GM18873 (cell line): ENCODE results near the gene LDLRAP1.
"Not testable (repeated sequence)": the region's sequence is repeated elsewhere in the genome, so short reads cannot be mapped to it uniquely, and the experiment has no call there.

ENCODE experiments used
- ATAC-seq: cut with Tn5 transposase; IDR thresholded peaks from one replicate; pipeline ENCODE4 v1.9.1; 2021; ENCODE audit warnings: mild to moderate bottlenecking, moderate library complexity, moderate number of reproducible peaks; ENCODE audit not compliant: unreplicated experiment, low FRiP score

LDLRAP1 gene

DNA sequence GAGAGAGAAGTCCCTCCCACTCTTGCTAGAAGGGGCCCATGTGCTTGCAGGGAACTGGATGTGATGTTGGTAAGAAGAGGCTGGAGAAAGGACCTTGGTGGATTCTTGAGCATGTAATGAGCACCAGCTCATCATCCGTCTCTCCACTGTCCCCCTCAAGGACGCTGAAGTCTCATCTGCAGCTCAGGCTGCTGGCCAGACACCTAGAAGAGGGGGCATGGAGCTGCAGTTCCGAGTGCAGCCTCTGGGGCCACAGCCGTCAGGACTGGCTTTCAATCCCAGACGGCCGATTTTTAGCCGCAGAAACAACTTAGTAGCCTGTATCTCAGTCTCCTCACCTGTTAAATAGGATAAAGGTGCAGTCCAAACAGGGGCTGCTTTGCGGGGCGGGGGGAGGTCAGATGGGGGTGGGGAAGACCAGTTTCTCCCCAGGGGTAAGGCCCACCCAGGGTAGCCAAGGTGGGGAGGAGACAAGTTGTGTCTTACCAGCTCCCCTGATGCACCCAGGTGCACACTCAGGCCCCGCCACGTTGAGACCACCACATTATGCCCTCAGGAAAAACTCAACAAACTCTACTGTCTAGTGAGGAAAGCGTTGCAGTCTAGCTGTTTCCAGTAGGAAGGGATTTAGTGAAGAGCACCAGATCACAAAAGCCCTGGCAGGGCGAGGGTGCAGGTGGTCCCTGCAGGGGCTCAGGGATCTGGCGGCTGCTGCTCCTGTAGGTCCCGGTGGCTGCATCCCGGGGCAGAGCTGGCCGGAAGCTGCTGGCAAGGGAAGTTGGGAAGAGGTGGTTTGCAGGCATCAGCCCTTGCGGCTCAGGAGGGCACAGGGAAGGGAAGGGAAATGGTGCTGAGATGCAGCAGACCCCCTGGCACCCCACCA, 29.5 kb downstream of the LDLRAP1 start:
- ATAC-seq = no peak

DNA sequence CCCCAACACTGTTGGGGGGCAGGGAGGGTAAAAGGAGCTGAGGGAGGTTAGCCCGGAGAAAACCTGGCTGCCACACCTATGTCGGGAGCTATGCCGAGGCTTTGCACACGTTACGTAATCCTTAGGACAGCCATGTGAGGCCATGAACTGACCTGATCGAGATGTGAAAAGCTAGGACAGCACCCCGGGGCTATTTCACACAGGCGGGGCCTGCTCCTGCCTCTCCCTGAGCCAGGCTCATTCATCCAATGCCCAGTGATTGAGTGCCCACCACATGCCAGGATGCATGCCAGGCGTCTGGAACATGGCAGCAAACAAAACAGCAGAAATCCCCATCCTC, 30.2 kb downstream of the LDLRAP1 start:
- no peak for ATAC-seq

DNA sequence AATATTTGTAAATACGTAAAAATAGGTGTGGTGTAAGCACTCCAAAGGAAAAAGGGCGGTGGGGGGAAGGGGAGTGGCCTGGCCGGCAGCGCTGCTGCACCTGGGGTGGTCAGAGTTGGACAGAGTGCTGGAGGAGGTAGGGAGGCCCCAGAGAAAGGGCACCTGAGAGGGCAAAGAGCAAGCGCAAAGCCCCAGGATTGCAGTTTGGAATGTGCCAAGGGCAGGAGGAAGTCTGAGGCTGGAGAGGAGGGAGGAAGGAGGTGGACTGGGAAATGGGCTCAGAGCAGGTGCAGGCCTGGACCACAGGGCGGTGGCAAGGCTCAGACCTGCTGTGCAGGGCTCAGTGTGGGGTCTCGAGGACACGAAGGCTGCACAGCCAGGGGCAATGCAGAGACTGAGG, 30.6 kb downstream of the LDLRAP1 start:
- ATAC-seq = no peak

DNA sequence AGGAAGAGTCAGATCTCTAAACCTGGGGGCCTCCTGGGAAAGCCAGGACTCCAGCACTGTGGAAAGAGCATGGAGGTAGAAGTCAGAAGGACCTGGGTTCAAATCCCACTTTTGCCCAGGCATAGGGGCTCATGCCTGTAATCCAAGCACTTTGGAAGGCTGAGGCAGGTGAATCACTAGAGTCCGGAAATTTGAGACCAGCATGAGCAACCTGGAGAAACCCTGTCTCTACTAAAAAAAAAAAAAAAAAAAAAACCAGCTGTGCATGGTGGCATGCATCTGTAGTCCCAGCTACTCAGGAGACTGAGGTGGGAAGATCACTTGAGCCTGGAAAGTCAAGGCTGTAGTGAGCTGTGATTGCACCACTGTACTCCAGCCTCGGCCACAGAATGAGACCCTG, 31.8 kb downstream of the LDLRAP1 start:
- ATAC-seq = no peak

DNA sequence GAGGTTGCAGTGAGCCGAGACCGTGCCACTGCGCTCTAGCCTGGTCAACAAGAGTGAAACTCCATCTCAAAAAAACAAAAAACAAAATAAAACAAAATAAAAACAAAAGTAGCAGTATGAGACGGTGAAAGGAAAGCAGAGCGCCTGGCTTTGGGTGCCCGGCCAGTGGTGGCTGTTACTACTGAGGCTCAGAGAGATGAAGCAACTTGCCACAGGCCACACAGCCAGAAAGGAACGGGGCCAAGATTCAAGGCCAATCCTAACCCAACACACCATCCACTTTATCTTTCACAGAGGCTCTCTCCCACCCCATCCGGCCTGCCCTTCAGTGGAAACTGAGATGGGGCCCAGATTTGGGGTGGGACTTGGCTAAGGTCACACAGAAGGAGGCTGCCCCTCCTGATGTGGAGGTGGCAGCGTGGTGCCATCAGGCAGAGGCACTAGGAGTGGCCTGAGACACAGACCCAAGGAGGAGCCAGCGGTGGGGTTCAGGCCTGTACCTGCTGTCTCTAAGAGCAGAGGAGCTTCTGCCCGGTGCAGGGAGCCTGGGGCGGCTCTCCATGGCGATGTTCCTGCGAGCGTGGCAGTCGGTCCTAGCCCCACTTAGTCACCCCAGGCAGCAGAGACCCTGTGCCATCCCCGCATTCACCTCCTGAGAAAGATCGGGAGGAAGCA, 33.2 kb downstream of the LDLRAP1 start:
- ATAC-seq = no peak

DNA sequence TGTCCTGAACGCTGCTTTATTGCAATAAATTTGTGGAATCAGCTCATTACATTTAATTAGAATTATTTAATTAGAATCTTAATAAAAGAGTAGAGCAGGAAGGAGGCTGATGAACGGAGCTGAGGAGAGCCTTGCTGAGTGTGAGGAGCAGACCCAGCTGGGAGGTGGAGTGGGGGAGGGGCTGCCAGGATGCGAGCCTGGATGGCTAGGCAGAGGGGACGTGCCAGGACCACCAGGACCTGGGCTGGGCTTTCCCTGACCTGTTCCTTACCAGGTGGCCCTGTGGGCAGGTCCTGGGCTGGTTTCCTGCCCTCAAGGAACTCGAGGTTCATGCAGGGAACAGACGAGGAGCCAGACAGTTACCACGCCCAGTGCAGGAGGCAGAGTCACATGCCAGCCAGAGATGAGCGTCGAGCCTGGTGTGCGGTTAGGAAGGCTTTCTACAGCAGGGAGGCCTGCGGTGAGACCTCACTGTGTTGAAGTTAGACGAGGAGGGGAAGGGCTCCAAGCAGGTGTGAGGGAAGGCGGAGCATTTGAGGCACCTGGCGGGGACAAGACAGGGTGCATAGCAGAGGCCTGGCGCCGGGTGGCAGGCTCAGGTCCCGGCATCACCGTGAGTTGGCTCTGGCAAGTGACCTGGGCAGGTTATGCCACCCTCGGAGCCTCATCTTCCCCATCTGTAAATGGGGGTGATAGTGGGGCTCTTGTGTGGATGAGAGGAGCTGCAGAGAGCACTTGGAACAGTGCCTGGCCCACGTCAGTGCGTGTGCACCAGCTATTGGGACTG, 33.9 kb downstream of the LDLRAP1 start:
- no peak for ATAC-seq

DNA sequence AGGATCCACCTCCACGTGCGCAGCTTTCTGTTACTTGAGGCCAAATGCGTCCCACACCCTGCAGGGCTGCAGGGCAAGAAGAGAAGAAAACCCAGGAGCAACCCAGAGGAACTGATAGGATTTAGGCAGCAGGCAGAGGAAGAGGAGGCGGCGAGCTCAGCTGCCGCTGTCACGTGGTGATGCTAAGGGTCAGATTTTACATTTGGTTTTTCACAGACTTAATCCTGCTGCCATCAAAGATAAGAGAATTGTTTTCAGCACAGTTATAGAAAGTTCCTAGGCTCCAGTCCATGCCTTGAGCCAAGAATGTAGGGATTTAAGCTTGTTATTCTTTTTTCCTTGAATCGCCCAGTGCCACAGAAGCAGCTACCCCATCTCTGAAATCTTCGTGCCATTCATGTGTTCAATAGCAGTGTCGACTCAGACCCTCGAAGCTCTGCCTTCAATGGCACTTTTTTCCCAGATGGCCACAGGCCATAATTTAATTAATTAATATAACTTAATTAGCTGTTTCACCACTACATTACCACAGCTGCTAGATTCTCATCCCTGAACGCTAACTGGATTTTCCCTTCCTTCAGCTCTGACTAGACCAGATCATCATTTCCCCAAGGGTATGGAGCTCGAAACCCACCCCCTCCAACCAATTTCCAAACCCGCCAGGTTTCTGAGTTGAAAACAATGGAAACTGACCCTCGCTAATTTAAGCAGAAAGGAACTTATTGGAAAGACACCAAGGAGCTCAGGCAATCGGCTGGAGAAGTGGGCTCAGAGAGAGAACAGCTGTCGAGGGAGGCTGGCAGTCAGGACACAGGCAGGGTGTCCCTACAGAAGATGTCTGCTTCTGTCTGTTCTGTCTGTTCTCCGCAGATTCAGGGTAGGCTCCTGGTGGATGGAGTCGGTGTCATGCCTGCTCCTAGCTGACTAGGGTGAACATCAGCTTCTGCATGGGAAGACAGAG, 36.2 kb downstream of the LDLRAP1 start:
- ATAC-seq = no peak

DNA sequence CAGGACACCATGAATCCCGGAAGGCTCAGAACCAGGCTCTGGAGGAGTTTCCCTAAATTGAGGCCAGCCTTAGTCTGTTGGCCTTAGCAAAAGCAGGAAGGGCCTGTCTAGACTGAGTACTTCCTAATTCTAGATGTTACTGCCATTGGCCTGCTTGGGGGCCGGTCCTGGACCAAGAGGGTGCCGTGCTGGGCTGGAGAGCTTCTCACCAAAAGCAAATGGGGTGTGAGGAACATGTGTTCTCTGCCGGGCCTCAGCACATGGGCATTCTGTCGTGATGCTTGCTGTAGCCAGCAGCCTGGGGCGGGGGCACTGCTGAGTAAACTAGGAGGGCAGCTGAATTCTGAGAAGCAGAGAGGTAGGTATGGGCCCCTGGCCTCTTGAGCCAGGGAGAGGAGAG, 37.5 kb downstream of the LDLRAP1 start:
- no peak for ATAC-seq

DNA sequence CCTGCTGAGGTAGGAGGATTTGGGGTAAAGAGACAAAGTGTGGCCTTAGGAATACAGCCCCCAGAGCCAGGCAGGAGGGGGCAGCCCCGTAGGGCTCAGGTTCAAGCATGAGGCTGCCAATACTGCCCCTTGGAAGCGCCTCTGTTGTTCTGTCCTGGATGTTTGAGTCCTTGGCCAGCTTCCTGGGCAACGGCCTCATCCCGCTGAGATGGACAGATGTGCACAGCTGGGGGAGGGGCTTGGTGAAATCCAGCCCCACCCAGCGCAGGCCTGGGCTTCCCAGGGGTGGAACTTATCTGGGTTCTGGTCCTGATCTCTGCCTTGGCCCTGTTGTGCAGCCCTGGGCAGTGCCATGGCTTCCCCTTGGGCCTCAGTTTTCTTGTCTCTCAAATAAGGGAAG, 38.4 kb downstream of the LDLRAP1 start:
- no peak for ATAC-seq

DNA sequence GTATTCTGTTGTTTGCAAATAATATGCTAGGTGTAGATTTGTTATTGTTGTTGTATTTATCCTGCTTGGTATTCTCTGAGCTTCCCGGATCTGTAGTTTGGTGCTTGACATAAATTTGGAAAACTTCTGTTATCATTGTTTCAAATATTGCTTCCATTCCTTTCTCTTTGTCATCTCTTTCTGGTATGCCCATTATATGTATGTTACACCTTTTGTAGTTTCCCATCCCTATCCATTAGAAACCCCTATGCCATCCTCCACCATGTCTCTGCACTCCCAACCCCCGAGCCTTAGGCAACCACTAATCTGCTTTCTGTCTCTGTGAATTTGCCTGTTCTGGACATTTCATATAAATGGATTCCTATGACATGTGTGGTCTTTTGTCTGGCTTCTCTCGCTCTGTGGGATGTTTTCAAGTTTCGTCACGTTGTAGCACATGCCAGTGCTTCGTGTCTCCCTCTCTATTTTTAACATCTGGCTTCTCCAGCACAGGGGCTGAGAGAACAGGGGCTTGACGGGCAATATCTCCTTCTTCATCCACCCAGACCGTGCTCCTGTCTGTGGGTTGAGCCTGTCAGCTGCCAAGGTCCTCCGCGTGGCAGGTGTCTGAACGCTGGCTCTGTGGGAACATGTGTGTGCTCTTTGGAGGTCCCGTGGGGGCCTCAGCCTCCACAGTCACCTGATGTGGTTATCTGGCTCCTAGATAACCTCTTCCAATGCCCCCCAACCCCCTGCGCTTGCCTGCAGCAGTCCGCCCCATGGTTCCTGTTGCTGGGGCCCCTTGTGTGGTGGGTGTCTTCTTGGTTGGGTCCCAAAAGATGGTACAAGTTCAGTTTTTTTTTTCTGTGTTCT, 40.3 kb downstream of the LDLRAP1 start:
- ATAC-seq = no peak

DNA sequence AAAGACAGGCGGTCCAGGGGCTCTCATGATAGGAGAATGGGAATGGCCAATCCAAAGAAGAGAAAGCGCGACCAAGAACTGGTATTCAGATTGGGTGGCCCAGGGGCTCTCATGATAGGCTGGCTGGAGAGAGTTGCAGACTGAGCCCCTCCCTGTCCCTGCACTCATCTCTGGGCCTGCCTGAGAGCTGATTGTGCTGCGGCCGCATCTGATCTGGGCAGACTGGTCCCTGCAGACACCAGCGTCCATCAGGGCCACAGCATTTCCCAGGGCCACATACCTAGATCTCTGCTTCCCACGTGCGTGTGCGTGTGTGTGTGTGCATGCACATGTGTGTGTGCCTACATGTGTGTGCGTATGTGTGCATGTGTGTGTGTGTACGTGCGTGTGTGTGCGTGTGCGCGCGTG, 42.8 kb downstream of the LDLRAP1 start:
- ATAC-seq = no peak

DNA sequence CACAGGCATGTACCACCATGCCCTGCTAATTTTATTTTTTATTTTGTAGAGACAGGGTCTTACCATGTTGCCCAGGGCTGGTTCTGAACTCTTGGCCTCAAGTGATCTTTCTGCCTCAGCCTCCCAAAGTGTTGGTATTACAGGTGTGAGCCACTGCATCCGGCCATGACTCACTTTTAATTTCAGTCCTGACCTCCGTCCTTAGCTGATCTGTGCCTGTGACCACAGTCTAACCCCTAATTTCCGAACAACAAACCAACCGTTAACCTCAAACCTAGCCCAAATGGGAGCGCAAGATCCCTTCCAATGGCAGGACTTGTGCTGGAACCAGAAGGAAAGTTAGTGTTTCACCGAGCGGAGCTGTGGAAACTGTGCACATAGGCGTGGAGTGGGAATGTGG, 43.9 kb downstream of the LDLRAP1 start:
- ATAC-seq = no peak

DNA sequence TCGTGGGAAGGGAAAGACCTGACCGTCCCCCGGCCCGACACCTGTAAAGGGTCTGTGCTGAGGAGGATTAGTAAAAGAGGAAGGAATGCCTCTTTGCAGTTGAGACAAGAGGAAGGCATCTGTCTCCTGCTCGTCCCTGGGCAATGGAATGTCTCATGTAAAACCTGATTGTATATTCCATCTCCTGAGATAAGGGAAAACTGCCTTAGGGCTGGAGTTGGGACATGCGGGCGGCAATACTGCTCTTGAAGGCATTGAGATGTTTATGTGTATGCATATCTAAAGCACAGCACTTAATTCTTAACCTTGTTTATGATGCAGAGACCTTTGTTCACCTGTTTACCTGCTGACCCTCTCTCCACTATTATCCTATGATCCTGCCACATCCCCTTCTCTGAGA, 44.8 kb downstream of the LDLRAP1 start:
- ATAC-seq = not testable (repeated sequence)

DNA sequence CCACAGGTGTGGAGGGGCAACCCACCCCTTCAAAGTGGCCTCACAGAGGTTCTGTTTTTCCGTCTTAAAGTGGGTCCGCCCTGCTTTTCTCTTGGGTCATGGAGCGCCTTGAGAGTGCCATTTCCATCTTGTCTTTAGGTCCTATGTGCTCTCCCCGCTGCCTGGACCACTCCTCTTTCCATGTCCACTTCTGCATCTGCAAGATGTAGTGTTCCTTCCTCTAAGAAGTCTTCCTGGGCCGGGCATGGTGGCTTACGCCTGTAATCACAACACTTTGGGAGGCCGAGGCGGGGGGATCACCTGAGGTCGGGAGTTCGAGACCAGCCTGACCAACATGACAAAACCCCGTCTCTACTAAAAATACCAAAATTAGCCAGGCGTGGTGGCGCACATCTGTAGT, 45.4 kb downstream of the LDLRAP1 start:
- not testable (repeated sequence) for ATAC-seq

DNA sequence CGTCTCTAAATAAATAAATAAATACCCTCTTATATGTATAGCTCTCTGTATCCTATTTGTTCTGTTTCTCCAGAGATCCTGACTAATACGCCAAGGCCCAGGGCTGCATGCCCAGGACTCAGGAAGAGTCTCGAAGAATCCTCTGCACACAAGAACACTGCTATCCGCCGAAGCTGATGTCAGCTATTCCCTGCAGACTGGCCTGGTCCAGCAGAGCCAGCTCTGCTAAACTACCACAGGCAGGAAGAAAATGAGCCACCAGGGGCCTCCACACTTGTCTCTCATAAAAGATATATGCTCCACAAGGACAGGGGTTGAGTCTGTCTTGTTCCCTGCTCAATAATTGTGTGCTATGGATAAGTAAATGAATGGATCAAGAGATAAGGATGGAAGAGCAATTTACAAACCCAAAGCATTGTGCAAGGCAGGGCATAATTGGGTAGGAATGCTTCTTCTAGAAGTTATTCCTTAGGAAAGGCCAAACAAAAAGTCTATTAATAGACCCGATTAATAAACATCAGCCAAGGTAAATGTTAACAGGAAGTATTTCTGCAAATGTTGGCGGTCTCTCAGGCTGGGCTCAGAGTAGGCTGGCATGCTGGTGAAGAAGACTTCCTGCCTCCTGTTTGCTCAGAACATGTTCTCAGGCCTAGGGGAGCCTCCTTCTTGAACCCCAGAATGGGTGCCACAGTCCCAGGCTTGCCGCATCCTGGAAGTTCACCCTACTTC, 46.9 kb downstream of the LDLRAP1 start:
- no peak for ATAC-seq

DNA sequence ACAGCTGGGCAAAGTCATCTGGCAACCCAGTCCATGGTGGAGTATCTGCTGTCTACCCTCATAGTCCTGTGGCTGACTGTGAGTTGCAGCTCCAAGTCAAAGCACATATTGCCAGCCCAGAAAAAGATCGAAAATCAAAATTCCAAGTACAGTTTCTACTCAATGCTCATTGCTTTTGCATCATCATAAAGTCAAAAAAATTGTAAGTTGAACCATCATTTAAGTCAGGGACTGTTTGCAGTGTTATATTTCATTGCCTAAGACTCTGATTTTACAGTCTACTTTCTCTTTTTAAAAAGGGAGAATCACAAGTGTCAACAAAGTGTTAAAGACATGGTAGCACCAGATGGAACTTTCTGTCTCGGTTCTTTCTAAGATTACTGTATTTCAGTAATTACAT, 50.5 kb downstream of the LDLRAP1 start:
- ATAC-seq = no peak

DNA sequence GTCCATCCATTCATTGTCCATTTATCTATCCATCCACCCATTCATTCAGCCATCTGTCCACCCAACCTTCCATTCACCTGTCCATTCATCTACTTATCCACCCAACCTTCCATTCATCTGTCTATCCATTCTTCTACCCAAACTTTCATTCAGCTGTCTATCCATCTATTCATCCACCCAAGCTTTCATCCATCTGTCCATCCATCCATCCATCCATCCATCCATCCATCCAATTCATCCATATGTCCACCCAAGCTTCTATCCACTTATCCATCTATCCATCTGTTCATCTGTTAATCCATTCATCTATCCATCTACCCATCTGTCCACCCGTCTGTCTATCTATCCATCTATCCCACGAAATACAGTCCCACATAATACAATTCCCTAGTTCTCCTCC, 51.6 kb downstream of the LDLRAP1 start:
- ATAC-seq = no peak

DNA sequence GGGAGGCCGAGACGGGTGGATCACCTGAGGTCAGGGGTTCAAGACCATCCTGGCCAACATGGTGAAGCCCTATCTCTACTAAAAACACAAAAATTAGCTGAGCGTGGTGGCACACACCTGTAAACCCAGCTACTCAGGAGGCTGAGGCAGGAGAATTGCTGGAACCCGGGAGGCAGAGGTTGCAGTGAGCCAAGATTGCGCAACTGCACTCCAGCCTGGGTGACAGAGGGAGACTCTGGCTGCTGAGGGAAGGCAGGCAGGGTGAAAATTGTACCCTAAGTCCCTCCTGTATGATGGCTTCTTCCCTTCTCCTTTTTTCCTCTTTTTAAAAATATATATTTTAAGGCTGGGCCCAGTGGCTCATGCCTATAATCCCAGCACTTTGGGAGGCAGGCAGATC, 53.2 kb downstream of the LDLRAP1 start:
- ATAC-seq = not testable (repeated sequence)

DNA sequence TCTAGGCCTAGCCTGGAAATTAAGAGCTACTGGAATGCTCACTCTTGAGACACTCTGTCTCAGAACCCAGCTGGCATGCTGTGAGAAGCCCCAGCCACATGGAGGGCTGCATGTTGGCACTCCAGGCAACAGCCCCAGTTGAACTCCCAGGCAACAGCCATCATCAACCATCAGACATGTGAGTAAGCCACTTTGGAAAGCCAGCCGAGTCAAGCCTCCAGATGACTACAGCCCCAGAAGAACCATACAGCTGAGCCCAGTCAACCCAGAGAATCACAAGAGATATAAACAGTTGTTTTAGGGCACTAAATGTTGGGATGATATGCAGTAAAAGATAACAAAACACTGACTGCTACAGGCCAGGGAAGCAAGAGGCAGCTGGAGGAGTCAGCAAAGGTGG, 55.5 kb downstream of the LDLRAP1 start:
- no peak for ATAC-seq
